Measurements from ENCODE around the gene IFITM5.
A peak's percentile ranks its signal among the peaks of the same experiment; 100 is the strongest.
"Not testable (repeated sequence)": the region's sequence is repeated elsewhere in the genome, so short reads cannot be mapped to it uniquely, and the experiment has no call there.

The IFITM5 gene

GRCh38 chr11:332651-333480, 33.5 kb upstream of the IFITM5 start:
- no peak for DNase-seq
- Mint-ChIP-seq H3K9me3 (no peaks in the 10 kb centered on the region), H3K4me1 (ENCODE audit: low read depth in 2 of 2) (peaks cover 46 to 47% of the 10 kb centered on the region in 2 donors), H3K36me3 (ENCODE audit: insufficient read depth) (peaks cover 6% of the 10 kb centered on the region), H3K4me3 (peak overlapping the region; percentile 27 to 29), H3K27me3 (no peaks in the 10 kb centered on the region), H3K27ac (peak overlapping the region; percentile 15 to 46)
- ATAC-seq (replicated peaks), result no peak

GRCh38 chr11:331358-332060, 32.2 kb upstream of the IFITM5 start:
- DNase-seq (no peak), ATAC-seq (replicated peaks) (no peak)
- H3K36me3 Mint-ChIP-seq (ENCODE audit: insufficient read depth), result peaks cover 9% of the 10 kb centered on the region
- peak overlapping the region in 1 of 2 donors; percentile 88 for H3K27ac Mint-ChIP-seq
- H3K27me3 Mint-ChIP-seq, result no peaks in the 10 kb centered on the region
- peaks cover 47 to 52% of the 10 kb centered on the region in 2 donors for H3K4me1 Mint-ChIP-seq (ENCODE audit: low read depth in 2 of 2)
- no peaks in the 10 kb centered on the region for H3K9me3 Mint-ChIP-seq
- peak overlapping the region; percentile 78 to 82 for H3K4me3 Mint-ChIP-seq

DNA sequence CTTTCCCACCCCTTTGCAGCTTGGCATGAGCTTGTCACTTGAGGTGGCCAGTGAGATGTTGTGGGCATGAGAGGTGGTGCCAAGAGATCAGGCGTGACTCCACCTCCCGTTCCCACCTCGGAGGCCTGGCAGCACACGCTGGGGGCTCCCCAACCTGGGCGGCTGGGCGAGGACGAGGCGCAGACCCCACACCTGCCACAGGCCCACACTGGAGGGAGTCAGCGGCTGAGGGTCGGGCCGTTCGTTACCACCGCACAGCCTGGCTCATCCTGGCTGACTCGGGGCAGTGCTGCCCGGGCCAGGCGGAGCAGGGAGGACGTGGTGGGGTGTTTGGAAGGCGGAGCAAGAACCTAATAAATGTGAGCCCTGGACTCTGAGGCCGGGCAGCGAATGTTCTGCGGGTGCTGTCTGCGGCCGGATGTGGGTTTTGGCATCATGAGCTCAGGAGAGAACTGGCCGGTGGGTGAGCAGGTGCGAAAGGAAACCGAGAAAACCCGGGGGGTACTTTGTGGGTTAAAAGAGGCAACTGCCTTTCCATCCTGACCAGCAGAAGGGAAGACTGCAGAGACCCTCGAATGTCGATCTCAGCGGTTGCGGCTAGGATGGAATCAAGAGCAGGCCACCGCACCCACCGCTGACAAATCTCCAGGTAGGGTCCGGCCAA, 31.5 kb upstream of the IFITM5 start:
- DNase-seq (no peak), ATAC-seq (replicated peaks) (peak; percentile 16)
- Mint-ChIP-seq H3K4me3 (peak overlapping the region; percentile 78 to 82), H3K4me1 (ENCODE audit: low read depth in 2 of 2) (peaks cover 52 to 56% of the 10 kb centered on the region in 2 donors), H3K27me3 (no peaks in the 10 kb centered on the region), H3K27ac (peak overlapping the region in 1 of 2 donors; percentile 88), H3K9me3 (no peaks in the 10 kb centered on the region), H3K36me3 (ENCODE audit: insufficient read depth) (peaks cover 13% of the 10 kb centered on the region)

DNA sequence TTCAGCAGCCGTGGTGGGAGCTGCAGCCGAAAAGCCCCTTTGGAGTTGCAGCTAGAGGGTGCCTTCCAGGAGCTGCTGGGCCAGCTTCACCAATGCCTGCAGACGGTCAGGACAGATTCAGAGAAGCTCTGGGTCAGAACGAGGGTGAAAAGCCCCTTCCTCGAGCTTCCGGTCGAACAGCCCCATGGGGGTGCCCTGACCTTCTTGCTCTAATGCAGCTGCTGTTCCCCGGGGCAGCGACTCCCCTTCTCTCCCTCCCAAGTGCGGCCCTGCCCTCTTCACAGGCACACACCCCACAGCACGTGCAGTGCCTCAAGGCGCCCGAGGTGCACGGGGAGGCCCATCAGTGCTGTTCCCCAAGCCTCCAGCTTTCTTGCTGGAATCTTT, 31.0 kb upstream of the IFITM5 start:
- DNase-seq (no peak), ATAC-seq (replicated peaks) (no peak)
- H3K27me3 Mint-ChIP-seq, result no peaks in the 10 kb centered on the region
- H3K36me3 Mint-ChIP-seq (ENCODE audit: insufficient read depth), result peaks cover 10% of the 10 kb centered on the region
- peaks cover 52 to 56% of the 10 kb centered on the region in 2 donors for H3K4me1 Mint-ChIP-seq (ENCODE audit: low read depth in 2 of 2)
- no peaks in the 10 kb centered on the region for H3K9me3 Mint-ChIP-seq
- peak overlapping the region; percentile 46 to 88 for H3K27ac Mint-ChIP-seq
- H3K4me3 Mint-ChIP-seq, result peak overlapping the region; percentile 78 to 82

GRCh38 chr11:329886-330253, 30.5 kb upstream of the IFITM5 start:
- no peak for DNase-seq
- Mint-ChIP-seq H3K27me3 (no peaks in the 10 kb centered on the region), H3K4me3 (peak overlapping the region; percentile 52 to 82), H3K36me3 (ENCODE audit: insufficient read depth) (peaks cover 10% of the 10 kb centered on the region), H3K27ac (peak overlapping the region; percentile 46 to 88), H3K4me1 (ENCODE audit: low read depth in 2 of 2) (peaks cover 53 to 58% of the 10 kb centered on the region in 2 donors), H3K9me3 (no peaks in the 10 kb centered on the region)
- ATAC-seq (replicated peaks), result no peak

DNA sequence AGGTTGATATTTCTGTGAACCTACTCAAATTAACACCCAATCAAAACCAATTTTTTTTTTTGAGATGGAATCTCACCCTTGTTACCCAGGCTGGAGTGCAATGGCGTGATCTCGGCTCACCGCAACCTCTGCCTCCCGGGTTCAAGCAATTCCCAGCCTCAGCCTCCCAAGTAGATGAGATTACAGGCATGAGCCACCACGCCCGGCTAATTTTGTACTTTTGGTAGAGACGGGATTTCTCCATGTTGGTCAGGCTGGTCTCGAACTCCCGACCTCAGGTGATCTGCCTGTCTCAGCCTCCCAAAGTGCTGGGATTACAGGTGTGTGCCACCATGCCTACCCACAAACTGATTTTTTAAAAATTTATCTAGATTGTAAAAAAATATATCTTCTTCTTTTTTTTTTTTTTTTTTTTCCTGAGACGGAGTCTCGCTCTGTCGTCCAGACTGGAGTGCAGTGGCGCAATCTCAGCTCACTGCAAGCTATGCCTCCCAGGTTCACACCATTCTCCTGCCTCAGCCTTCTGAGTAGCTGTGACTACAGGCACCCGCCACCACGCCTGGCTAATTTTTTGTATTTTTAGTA, 29.3 kb upstream of the IFITM5 start:
- ATAC-seq (replicated peaks); DNase-seq; H3K27me3 Mint-ChIP-seq; H3K9me3 Mint-ChIP-seq: not testable (repeated sequence)
- Mint-ChIP-seq H3K4me1 (ENCODE audit: low read depth in 2 of 2) (peaks cover 58 to 63% of the 10 kb centered on the region in 2 donors), H3K36me3 (ENCODE audit: insufficient read depth) (peaks cover 10% of the 10 kb centered on the region), H3K4me3 (peak overlapping the region in 1 of 2 donors; percentile 5), H3K27ac (peak overlapping the region in 1 of 2 donors; percentile 88)

DNA sequence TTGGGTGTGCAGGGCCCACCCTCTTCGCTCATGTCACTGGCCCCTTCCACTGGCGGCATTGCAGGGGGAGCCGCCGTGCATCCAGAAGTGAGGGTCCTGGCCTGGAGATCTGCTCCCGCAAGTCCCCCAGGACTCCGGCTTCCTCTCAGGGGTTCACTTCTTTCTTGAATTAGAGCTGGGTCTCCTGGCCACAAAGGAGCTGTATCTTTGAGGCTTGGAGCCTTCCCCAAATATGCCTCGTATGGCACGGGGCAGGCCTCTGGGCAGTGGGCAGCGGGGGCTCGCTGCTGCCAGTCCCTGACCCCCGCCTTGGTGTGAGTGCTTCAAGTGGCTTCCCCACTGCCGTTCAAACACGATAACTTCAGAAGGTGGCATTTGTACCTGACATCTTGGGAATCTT, 28.7 kb upstream of the IFITM5 start:
- Mint-ChIP-seq H3K4me1 (ENCODE audit: low read depth in 2 of 2) (peaks cover 55 to 61% of the 10 kb centered on the region in 2 donors), H3K27me3 (no peaks in the 10 kb centered on the region), H3K36me3 (ENCODE audit: insufficient read depth) (peaks cover 10% of the 10 kb centered on the region), H3K4me3 (no peak overlapping the region), H3K27ac (peak overlapping the region in 1 of 2 donors; percentile 93), H3K9me3 (no peaks in the 10 kb centered on the region)
- ATAC-seq (replicated peaks) (no peak), DNase-seq (no peak)

- no peak for DNase-seq
- Mint-ChIP-seq H3K27me3 (no peaks in the 10 kb centered on the region), H3K36me3 (ENCODE audit: insufficient read depth) (peaks cover 10% of the 10 kb centered on the region), H3K4me1 (ENCODE audit: low read depth in 2 of 2) (peaks cover 51 to 56% of the 10 kb centered on the region in 2 donors), H3K9me3 (no peaks in the 10 kb centered on the region), H3K27ac (peak overlapping the region; percentile 86 to 93), H3K4me3 (peak overlapping the region; percentile 75 to 78)
- ATAC-seq (replicated peaks), result no peak
Measured at GRCh38 chr11:327581-327923, 28.2 kb upstream of the IFITM5 start.

- H3K36me3 Mint-ChIP-seq (ENCODE audit: insufficient read depth), result peaks cover 10% of the 10 kb centered on the region
- no peaks in the 10 kb centered on the region for H3K9me3 Mint-ChIP-seq
- DNase-seq, result peak; percentile 66 to 75 (median 73)
- peaks cover 50 to 52% of the 10 kb centered on the region in 2 donors for H3K4me1 Mint-ChIP-seq (ENCODE audit: low read depth in 2 of 2)
- H3K27me3 Mint-ChIP-seq, result no peaks in the 10 kb centered on the region
- H3K27ac Mint-ChIP-seq, result peak overlapping the region; percentile 86 to 93
- peak overlapping the region; percentile 75 to 78 for H3K4me3 Mint-ChIP-seq
- ATAC-seq (replicated peaks), result peak; percentile 75
Measured at GRCh38 chr11:326842-327580, 27.7 kb upstream of the IFITM5 start.

DNA sequence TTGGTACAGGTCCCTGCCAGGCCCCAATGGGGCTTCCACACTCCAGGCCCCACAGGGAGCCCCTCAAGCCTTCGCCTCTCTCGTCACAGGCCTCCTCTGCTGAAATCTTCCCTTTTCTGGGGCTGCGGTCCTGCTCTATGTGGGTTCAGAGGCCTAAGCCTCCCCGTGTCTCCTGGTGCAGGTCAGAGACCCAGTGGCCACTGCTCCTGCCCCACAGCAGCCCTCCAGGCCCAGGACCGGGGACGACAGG, 27.2 kb upstream of the IFITM5 start:
- Mint-ChIP-seq H3K27ac (peak overlapping the region; percentile 86 to 93), H3K4me1 (ENCODE audit: low read depth in 2 of 2) (peaks cover 48% of the 10 kb centered on the region in 2 donors), H3K4me3 (peak overlapping the region; percentile 75 to 78), H3K9me3 (no peaks in the 10 kb centered on the region), H3K36me3 (ENCODE audit: insufficient read depth) (peaks cover 10% of the 10 kb centered on the region), H3K27me3 (no peaks in the 10 kb centered on the region)
- ATAC-seq (replicated peaks), result peak; percentile 6
- DNase-seq, result no peak

DNA sequence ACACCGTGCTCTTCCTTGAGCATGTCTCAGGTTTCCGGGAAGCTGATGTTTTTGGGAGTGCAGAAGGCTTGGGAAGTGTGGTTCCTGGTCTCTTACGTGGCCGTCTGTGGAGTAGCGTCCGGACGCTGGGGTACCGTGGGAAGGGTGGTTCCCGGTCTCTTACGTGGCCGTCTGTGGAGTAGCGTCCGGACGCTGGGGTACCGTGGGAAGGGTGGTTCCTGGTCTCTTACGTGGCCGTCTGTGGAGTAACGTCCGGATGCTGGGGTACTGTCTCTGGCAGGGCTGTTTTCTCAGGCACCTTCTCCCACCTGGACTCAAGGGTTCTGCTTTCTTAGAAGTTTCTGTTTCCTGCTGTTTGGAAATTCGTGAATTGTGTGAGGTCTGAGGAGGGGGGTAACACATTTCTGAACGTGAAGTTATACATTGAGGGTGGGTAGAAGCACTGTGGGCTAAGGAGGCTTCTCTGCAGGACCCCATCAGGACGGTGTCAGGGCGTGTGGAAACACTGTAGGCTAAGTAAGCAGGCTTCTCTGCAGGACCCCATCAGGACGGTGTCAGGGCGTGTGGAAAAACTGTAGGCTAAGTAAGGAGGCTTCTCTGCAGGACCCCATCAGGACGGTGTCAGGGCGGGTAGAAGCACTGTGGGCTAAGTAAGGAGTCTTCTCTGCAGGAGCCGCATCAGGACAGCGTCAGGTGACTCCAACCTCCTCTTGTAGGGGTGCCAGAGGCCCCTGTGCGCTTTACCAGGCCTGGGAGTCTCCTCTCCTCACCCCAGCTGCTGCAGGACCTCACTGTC, 26.7 kb upstream of the IFITM5 start:
- Mint-ChIP-seq H3K27ac (peak overlapping the region; percentile 86 to 93), H3K36me3 (ENCODE audit: insufficient read depth) (peaks cover 9% of the 10 kb centered on the region), H3K9me3 (no peaks in the 10 kb centered on the region), H3K4me1 (ENCODE audit: low read depth in 2 of 2) (peaks cover 43% of the 10 kb centered on the region in 2 donors), H3K4me3 (peak overlapping the region; percentile 75 to 78), H3K27me3 (no peaks in the 10 kb centered on the region)
- no peak for ATAC-seq (replicated peaks)
- DNase-seq, result no peak
